Measurements from ENCODE around the gene DEFB132. TPM values are rescaled to one million over a fixed set of nuclear protein-coding genes. Genes with fewer than 3 reads are reported as not detected.

Gene DEFB132
- total and polyA plus RNA-seq, 4 donors, result 0.08 TPM; not detected in 2

- DNase-seq (ENCODE audit: low spot score), result no peak
- Histone ChIP-seq H3K36me3 (ENCODE audit: control insufficient read depth in 4 of 4, insufficient read depth in 3 of 4, low read depth in 1 of 4, low read length in 3 of 4) (peaks cover 0 to 4% (median 0%) of the 10 kb centered on the region in 4 donors), H3K9ac (ENCODE audit: low read depth in 1 of 2, low read length in 2 of 2) (peak overlapping the region; percentile 24 to 53), H3K4me1 (ENCODE audit: control insufficient read depth in 4 of 4, insufficient read depth in 4 of 4, low read length in 3 of 4) (peaks cover 0 to 35% (median 27%) of the 10 kb centered on the region in 4 donors), H3K9me3 (ENCODE audit: control insufficient read depth in 4 of 4, low read length in 3 of 4) (no peaks in the 10 kb centered on the region), H3K4me3 (ENCODE audit: low read depth in 1 of 3, low read length in 3 of 3) (peak overlapping the region; percentile 85 to 92 (median 85)), H3K27ac (ENCODE audit: low read depth in 1 of 2, low read length in 2 of 2) (peak overlapping the region; percentile 79 to 95), H3K27me3 (ENCODE audit: control insufficient read depth in 4 of 4, insufficient read depth in 4 of 4, low read length in 3 of 4) (no peaks in the 10 kb centered on the region)
- TF ChIP-seq RAD21 (IDR thresholded peaks at IDR 0.05), result no peak
- TF ChIP-seq FOXA1 (IDR thresholded peaks at IDR 0.05), result no peak
- no peak for TF ChIP-seq MAX (IDR thresholded peaks at IDR 0.05)
- TF ChIP-seq ATF3 (IDR thresholded peaks at IDR 0.05), result no peak
- TF ChIP-seq ZBTB33 (IDR thresholded peaks at IDR 0.05), result no peak
- no peak for TF ChIP-seq TAF1 (conservative IDR thresholded peaks at IDR 0.05)
- WGBS, result 14% methylated on average over 15 of the region's 15 CpGs
These were observed 41.4 kb downstream of the DEFB132 start for GRCh38 chr20:298776-299391.

- Histone ChIP-seq H3K36me3 (ENCODE audit: control insufficient read depth in 4 of 4, insufficient read depth in 3 of 4, low read depth in 1 of 4, low read length in 3 of 4) (peaks cover 0 to 4% (median 0%) of the 10 kb centered on the region in 4 donors), H3K9me3 (ENCODE audit: control insufficient read depth in 4 of 4, low read length in 3 of 4) (no peaks in the 10 kb centered on the region), H3K4me1 (ENCODE audit: control insufficient read depth in 4 of 4, insufficient read depth in 4 of 4, low read length in 3 of 4) (peaks cover 0 to 35% (median 27%) of the 10 kb centered on the region in 4 donors), H3K27ac (ENCODE audit: low read depth in 1 of 2, low read length in 2 of 2) (peak overlapping the region in 1 of 2 donors; percentile 8), H3K4me3 (ENCODE audit: low read depth in 1 of 3, low read length in 3 of 3) (no peak overlapping the region), H3K27me3 (ENCODE audit: control insufficient read depth in 4 of 4, insufficient read depth in 4 of 4, low read length in 3 of 4) (no peaks in the 10 kb centered on the region), H3K9ac (ENCODE audit: low read depth in 1 of 2, low read length in 2 of 2) (no peak overlapping the region)
- WGBS, result 63% methylated on average over 10 of the region's 10 CpGs
- TF ChIP-seq CTCF (IDR thresholded peaks at IDR 0.05; ENCODE audit: low read depth, low read length, missing input control) (no peak), REST (IDR thresholded peaks at IDR 0.05) (no peak), RXRA (IDR thresholded peaks at IDR 0.05) (no peak), RAD21 (IDR thresholded peaks at IDR 0.05) (no peak), GABPA (IDR thresholded peaks at IDR 0.05 in 1 of 2, conservative IDR thresholded peaks at IDR 0.05 in 1 of 2) (no peak), ZBTB33 (IDR thresholded peaks at IDR 0.05) (no peak)
- no peak for DNase-seq (ENCODE audit: low spot score)
These were observed 42.9 kb downstream of the DEFB132 start for GRCh38 chr20:300345-300990.
